Panc1 (cell line): ENCODE data around the gene EXOC6B. TPM values are rescaled to one million over a fixed set of nuclear protein-coding genes. Genes with fewer than 3 reads are reported as not detected.

Source experiments
- ATAC-seq: fragments of 200-7000 bp; cut with Tn5 transposase; 2 replicates; pipeline ENCODE4 v1.9.1; 2020; ENCODE audit warnings: mild to moderate bottlenecking, moderate library complexity
- BruUV-seq: library from RNA; stranded (reverse); fragments of 400-500 nt; replicated peaks from 2 replicates; lab custom pipeline; 2021; lab: Mats Ljungman, UMichigan
- CTCF ChIA-PET: fragments of 300-600 bp; sonication (Branson Sonifier 250); formaldehyde crosslinking; loops from one replicate; lab custom pipeline; 2022; ENCODE audit warnings: antibody characterized with exemption; lab: Charles Lee
- POLR2A ChIA-PET: fragments of 300-600 bp; sonication (Branson Sonifier 250); formaldehyde crosslinking; loops from one replicate; lab custom pipeline; 2022; ENCODE audit warnings: antibody characterized with exemption; lab: Charles Lee
- DNase-seq: peaks from one replicate; pipeline ENCODE4 v3.0.0-alpha.2; 2010; ENCODE audit warnings: low read depth, low spot score
- H3K27ac ChIP-seq: 2 replicates; pipeline ENCODE4 v1.5.1; 2011; ENCODE audit warnings: mild to moderate bottlenecking, low read length, inconsistent platforms
- H3K27me3 ChIP-seq: fragments of 200-500 bp; sonication (Bioruptor generic); 2 replicates; pipeline ENCODE4 v1.6.0; 2014; ENCODE audit warnings: low read length, inconsistent platforms; ENCODE audit not compliant: control insufficient read depth, insufficient read depth
- H3K36me3 ChIP-seq: fragments of 200-500 bp; sonication (Bioruptor generic); 2 replicates; pipeline ENCODE4 v1.5.1; 2014; ENCODE audit warnings: inconsistent platforms, mild to moderate bottlenecking, low read length, moderate library complexity; ENCODE audit not compliant: control insufficient read depth, insufficient read depth
- H3K4me1 ChIP-seq: 2 replicates; pipeline ENCODE4 v1.5.1; 2011; ENCODE audit warnings: inconsistent platforms, mild to moderate bottlenecking, low read length, moderate library complexity; ENCODE audit not compliant: control insufficient read depth, insufficient read depth
- H3K4me3 ChIP-seq, 2 experiments: 2 replicates each; pipeline ENCODE4 v1.5.1; 2011 to 2012; ENCODE audit warnings: low read depth in 2 of 2, low read length in 2 of 2, mild to moderate bottlenecking in 2 of 2, inconsistent platforms in 1 of 2, moderate library complexity in 1 of 2
- H3K9me3 ChIP-seq: fragments of 200-500 bp; sonication (Bioruptor generic); 2 replicates; pipeline ENCODE4 v1.5.1; 2014; ENCODE audit warnings: low read depth, mild to moderate bottlenecking, inconsistent platforms, low read length, moderate library complexity; ENCODE audit not compliant: control insufficient read depth, insufficient read depth
- POLR2AphosphoS5 ChIP-seq: IDR thresholded peaks from 2 replicates; pipeline ENCODE4 v1.6.1; 2012; ENCODE audit warnings: mild to moderate bottlenecking, low read depth, low read length, moderate library complexity
- REST ChIP-seq, 2 experiments: IDR thresholded peaks; 2 replicates each; pipeline ENCODE4 v1.6.1; 2011 to 2012; ENCODE audit warnings: low read depth in 2 of 2, control low read depth in 1 of 2, low read length in 1 of 2, mild to moderate bottlenecking in 1 of 2, moderate library complexity in 1 of 2; ENCODE audit not compliant: insufficient read depth in 1 of 2
- SIN3A ChIP-seq: IDR thresholded peaks from 2 replicates; pipeline ENCODE4 v1.6.1; 2012; ENCODE audit warnings: low read depth, mild to moderate bottlenecking, low read length, moderate library complexity, borderline replicate concordance; ENCODE audit not compliant: insufficient read depth
- TCF7L2 ChIP-seq: IDR thresholded peaks from 2 replicates; pipeline ENCODE4 v1.6.1; 2011; ENCODE audit warnings: mild to moderate bottlenecking, low read depth, low read length, inconsistent platforms
- in situ Hi-C: cut with HindIII; loops from 2 replicates; pipeline ENCODE4 v1.10.0; 2016; ENCODE audit warnings: low sequenced_read_pairs, low pct_unique_long_range_greater_than_20kb
- intact Hi-C: fragments of 100-400 bp; cut with micrococcal nuclease; formaldehyde crosslinking; loops from one replicate; pipeline ENCODE4 v1.10.0; 2022; ENCODE audit not compliant: unreplicated experiment
- total RNA-seq: library from RNA; stranded (reverse); gene quantifications from one replicate; pipeline ENCODE4 v1.2.1, GENCODE V29; 2021; ENCODE audit not compliant: unreplicated experiment
- TF ChIP-seq, protein P1 (sequence below): fragments of 450-650 bp; IDR thresholded peaks from 2 replicates; pipeline ENCODE4 v1.5.1; 2017; ENCODE audit warnings: mild to moderate bottlenecking

EXOC6B gene
- total RNA-seq, 1 experiment from 2014 or later = 23.2 TPM

DNA sequence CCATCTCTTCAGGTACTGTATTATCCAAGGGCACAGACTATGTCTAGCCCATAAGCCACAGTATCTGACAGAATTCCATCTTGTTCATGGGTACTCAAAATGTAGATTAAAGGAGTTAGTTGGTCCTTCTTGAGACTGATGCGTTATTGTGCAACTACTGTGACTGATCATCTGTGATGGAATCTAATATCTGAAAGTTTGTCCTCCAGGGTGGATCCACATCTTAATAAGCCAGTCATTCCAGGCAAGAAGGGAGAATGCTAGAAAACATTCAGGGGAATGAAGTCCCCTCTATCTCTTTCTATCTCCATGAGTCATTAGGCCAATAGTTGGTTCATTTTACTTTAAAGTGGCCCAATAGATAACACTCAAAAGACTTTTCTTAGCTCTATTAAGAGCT is 252.6 kb downstream of the EXOC6B start:
- Histone ChIP-seq H3K4me1 (no peaks in the 10 kb centered on the region), H3K36me3 (no peaks in the 10 kb centered on the region), H3K27ac (no peak overlapping the region), H3K9me3 (no peaks in the 10 kb centered on the region), H3K4me3 (no peak overlapping the region), H3K27me3 (no peaks in the 10 kb centered on the region)
- BruUV-seq = no TSS peak
- intact Hi-C loops (loop anchor here (10.0 kb wide), 2 partner anchors 648 to 1028 kb away; no protein-coding TSS in a partner anchor), in situ Hi-C loops (no loop called here)
- TF ChIP-seq SIN3A (no peak), TCF7L2 (no peak), POLR2AphosphoS5 (no peak), REST (IDR thresholded peaks at IDR 0.05; ENCODE audit: insufficient read depth in 1 of 2, low read depth in 2 of 2, low read length in 1 of 2) (no peak)
- TF ChIP-seq, protein P1, sequence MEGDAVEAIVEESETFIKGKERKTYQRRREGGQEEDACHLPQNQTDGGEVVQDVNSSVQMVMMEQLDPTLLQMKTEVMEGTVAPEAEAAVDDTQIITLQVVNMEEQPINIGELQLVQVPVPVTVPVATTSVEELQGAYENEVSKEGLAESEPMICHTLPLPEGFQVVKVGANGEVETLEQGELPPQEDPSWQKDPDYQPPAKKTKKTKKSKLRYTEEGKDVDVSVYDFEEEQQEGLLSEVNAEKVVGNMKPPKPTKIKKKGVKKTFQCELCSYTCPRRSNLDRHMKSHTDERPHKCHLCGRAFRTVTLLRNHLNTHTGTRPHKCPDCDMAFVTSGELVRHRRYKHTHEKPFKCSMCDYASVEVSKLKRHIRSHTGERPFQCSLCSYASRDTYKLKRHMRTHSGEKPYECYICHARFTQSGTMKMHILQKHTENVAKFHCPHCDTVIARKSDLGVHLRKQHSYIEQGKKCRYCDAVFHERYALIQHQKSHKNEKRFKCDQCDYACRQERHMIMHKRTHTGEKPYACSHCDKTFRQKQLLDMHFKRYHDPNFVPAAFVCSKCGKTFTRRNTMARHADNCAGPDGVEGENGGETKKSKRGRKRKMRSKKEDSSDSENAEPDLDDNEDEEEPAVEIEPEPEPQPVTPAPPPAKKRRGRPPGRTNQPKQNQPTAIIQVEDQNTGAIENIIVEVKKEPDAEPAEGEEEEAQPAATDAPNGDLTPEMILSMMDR = no peak
- ChIA-PET POLR2A (no interaction called here), CTCF (interaction anchor here (0.6 kb wide), 1 partner anchor 981 kb away, joined by 13 read pairs; no protein-coding TSS in a partner anchor)
- ATAC-seq (no peak), DNase-seq (no peak)

GRCh38 chr2:72572501-72572900 is 253.3 kb downstream of the EXOC6B start:
- ATAC-seq (no peak), DNase-seq (no peak)
- CTCF ChIA-PET = no interaction called here
- intact Hi-C loops = loop anchor here (10.0 kb wide), 2 partner anchors 648 to 1028 kb away; no protein-coding TSS in a partner anchor
- TF ChIP-seq SIN3A (no peak), TCF7L2 (no peak), POLR2AphosphoS5 (no peak), REST (IDR thresholded peaks at IDR 0.05; ENCODE audit: insufficient read depth in 1 of 2, low read depth in 2 of 2, low read length in 1 of 2) (no peak)
- TF ChIP-seq, protein P1 = no peak
- Histone ChIP-seq H3K4me1 (no peaks in the 10 kb centered on the region), H3K9me3 (no peaks in the 10 kb centered on the region), H3K27ac (no peak overlapping the region), H3K36me3 (no peaks in the 10 kb centered on the region), H3K27me3 (no peaks in the 10 kb centered on the region), H3K4me3 (no peak overlapping the region)
- in situ Hi-C loops = no loop called here
- POLR2A ChIA-PET = no interaction called here
- no TSS peak for BruUV-seq
